Measurements from ENCODE around the gene KTN1.
A peak's percentile ranks its signal among the peaks of the same experiment; 100 is the strongest.

KTN1 gene

GRCh38 chr14:55710506-55711041, 130.6 kb downstream of the KTN1 start:
- no peaks in the 10 kb centered on the region for H3K27me3 Mint-ChIP-seq
- DNase-seq (ENCODE audit: low spot score in 2 of 2) (no peak), ATAC-seq (ENCODE audit: low read depth) (no peak)
- H3K4me3 Mint-ChIP-seq: no peak overlapping the region
- H3K27ac Mint-ChIP-seq: no peak overlapping the region
- H3K9me3 Mint-ChIP-seq: no peaks in the 10 kb centered on the region
- no peaks in the 10 kb centered on the region for H3K4me1 Mint-ChIP-seq
- no peaks in the 10 kb centered on the region for H3K36me3 Mint-ChIP-seq

GRCh38 chr14:55711175-55711811, 131.3 kb downstream of the KTN1 start:
- Mint-ChIP-seq H3K27me3 (no peaks in the 10 kb centered on the region), H3K36me3 (no peaks in the 10 kb centered on the region), H3K27ac (no peak overlapping the region), H3K9me3 (no peaks in the 10 kb centered on the region), H3K4me1 (no peaks in the 10 kb centered on the region), H3K4me3 (no peak overlapping the region)
- no peak for DNase-seq (ENCODE audit: low spot score in 2 of 2)
- ATAC-seq (ENCODE audit: low read depth): no peak

- Mint-ChIP-seq H3K27me3 (no peaks in the 10 kb centered on the region), H3K27ac (no peak overlapping the region), H3K4me3 (no peak overlapping the region), H3K36me3 (no peaks in the 10 kb centered on the region), H3K4me1 (no peaks in the 10 kb centered on the region), H3K9me3 (no peaks in the 10 kb centered on the region)
- ATAC-seq (ENCODE audit: low read depth) (no peak), DNase-seq (ENCODE audit: low spot score in 2 of 2) (no peak)
These were observed 132.5 kb downstream of the KTN1 start for GRCh38 chr14:55712491-55712890.

- DNase-seq (ENCODE audit: low spot score in 2 of 2): no peak
- peaks cover under 1% of the 10 kb centered on the region for H3K4me1 Mint-ChIP-seq
- H3K9me3 Mint-ChIP-seq: peaks cover 2% of the 10 kb centered on the region
- no peak overlapping the region for H3K4me3 Mint-ChIP-seq
- ATAC-seq (ENCODE audit: low read depth): no peak
- H3K36me3 Mint-ChIP-seq: no peaks in the 10 kb centered on the region
- H3K27ac Mint-ChIP-seq: no peak overlapping the region
- H3K27me3 Mint-ChIP-seq: no peaks in the 10 kb centered on the region
These were observed 133.5 kb downstream of the KTN1 start for GRCh38 chr14:55713486-55713885.

GRCh38 chr14:55715889-55716288, 135.9 kb downstream of the KTN1 start:
- Mint-ChIP-seq H3K36me3 (no peaks in the 10 kb centered on the region), H3K4me1 (peaks cover 2% of the 10 kb centered on the region), H3K9me3 (peaks cover 2% of the 10 kb centered on the region), H3K27ac (no peak overlapping the region), H3K4me3 (no peak overlapping the region), H3K27me3 (no peaks in the 10 kb centered on the region)
- DNase-seq (ENCODE audit: low spot score in 2 of 2) (no peak), ATAC-seq (ENCODE audit: low read depth) (no peak)

GRCh38 chr14:55717621-55718020, 137.6 kb downstream of the KTN1 start:
- peaks cover 2% of the 10 kb centered on the region for H3K4me1 Mint-ChIP-seq
- no peak overlapping the region for H3K4me3 Mint-ChIP-seq
- H3K27me3 Mint-ChIP-seq: no peaks in the 10 kb centered on the region
- no peak overlapping the region for H3K27ac Mint-ChIP-seq
- H3K9me3 Mint-ChIP-seq: peaks cover 2% of the 10 kb centered on the region
- DNase-seq (ENCODE audit: low spot score in 2 of 2) (no peak), ATAC-seq (ENCODE audit: low read depth) (no peak)
- no peaks in the 10 kb centered on the region for H3K36me3 Mint-ChIP-seq

- ATAC-seq (ENCODE audit: low read depth) (no peak), DNase-seq (ENCODE audit: low spot score in 2 of 2) (no peak)
- Mint-ChIP-seq H3K36me3 (no peaks in the 10 kb centered on the region), H3K27me3 (no peaks in the 10 kb centered on the region), H3K4me3 (no peak overlapping the region), H3K27ac (no peak overlapping the region), H3K4me1 (peaks cover 2% of the 10 kb centered on the region), H3K9me3 (peaks cover 2% of the 10 kb centered on the region)
These were observed 138.5 kb downstream of the KTN1 start for GRCh38 chr14:55718551-55718950.

GRCh38 chr14:55720796-55721195, 140.8 kb downstream of the KTN1 start:
- peaks cover 2% of the 10 kb centered on the region for H3K4me1 Mint-ChIP-seq
- no peak overlapping the region for H3K27ac Mint-ChIP-seq
- no peak for DNase-seq (ENCODE audit: low spot score in 2 of 2)
- H3K4me3 Mint-ChIP-seq: no peak overlapping the region
- ATAC-seq (ENCODE audit: low read depth): no peak
- H3K9me3 Mint-ChIP-seq: peaks cover 2% of the 10 kb centered on the region
- no peaks in the 10 kb centered on the region for H3K36me3 Mint-ChIP-seq
- no peaks in the 10 kb centered on the region for H3K27me3 Mint-ChIP-seq

- Mint-ChIP-seq H3K36me3 (no peaks in the 10 kb centered on the region), H3K9me3 (peaks cover 2% of the 10 kb centered on the region), H3K4me3 (no peak overlapping the region), H3K27ac (no peak overlapping the region), H3K4me1 (peaks cover 2% of the 10 kb centered on the region), H3K27me3 (no peaks in the 10 kb centered on the region)
- ATAC-seq (ENCODE audit: low read depth) (no peak), DNase-seq (ENCODE audit: low spot score in 2 of 2) (no peak)
These were observed 141.3 kb downstream of the KTN1 start for GRCh38 chr14:55721353-55721752.

GRCh38 chr14:55722054-55722453, 142.0 kb downstream of the KTN1 start:
- no peak overlapping the region for H3K27ac Mint-ChIP-seq
- H3K9me3 Mint-ChIP-seq: peaks cover 2% of the 10 kb centered on the region
- DNase-seq (ENCODE audit: low spot score in 2 of 2): no peak
- H3K36me3 Mint-ChIP-seq: no peaks in the 10 kb centered on the region
- H3K4me3 Mint-ChIP-seq: no peak overlapping the region
- peaks cover 2% of the 10 kb centered on the region for H3K4me1 Mint-ChIP-seq
- H3K27me3 Mint-ChIP-seq: no peaks in the 10 kb centered on the region
- ATAC-seq (ENCODE audit: low read depth): no peak

- H3K27ac Mint-ChIP-seq: no peak overlapping the region
- H3K27me3 Mint-ChIP-seq: peaks cover 2% of the 10 kb centered on the region
- H3K4me1 Mint-ChIP-seq: no peaks in the 10 kb centered on the region
- DNase-seq (ENCODE audit: low spot score in 2 of 2) (no peak), ATAC-seq (ENCODE audit: low read depth) (no peak)
- H3K9me3 Mint-ChIP-seq: no peaks in the 10 kb centered on the region
- no peaks in the 10 kb centered on the region for H3K36me3 Mint-ChIP-seq
- H3K4me3 Mint-ChIP-seq: no peak overlapping the region
These were observed 144.7 kb downstream of the KTN1 start for GRCh38 chr14:55724736-55725135.

- Mint-ChIP-seq H3K9me3 (no peaks in the 10 kb centered on the region), H3K4me3 (no peak overlapping the region), H3K4me1 (no peaks in the 10 kb centered on the region), H3K27me3 (peaks cover 2% of the 10 kb centered on the region), H3K27ac (no peak overlapping the region), H3K36me3 (no peaks in the 10 kb centered on the region)
- ATAC-seq (ENCODE audit: low read depth) (no peak), DNase-seq (ENCODE audit: low spot score in 2 of 2) (no peak)
These were observed 150.7 kb downstream of the KTN1 start for GRCh38 chr14:55730592-55731310.

GRCh38 chr14:55731311-55731872, 151.4 kb downstream of the KTN1 start:
- H3K4me1 Mint-ChIP-seq: no peaks in the 10 kb centered on the region
- ATAC-seq (ENCODE audit: low read depth): no peak
- peaks cover 2% of the 10 kb centered on the region for H3K27me3 Mint-ChIP-seq

GRCh38 chr14:55731881-55732498, 152.0 kb downstream of the KTN1 start:
- Mint-ChIP-seq H3K36me3 (no peaks in the 10 kb centered on the region), H3K27me3 (peaks cover 2% of the 10 kb centered on the region), H3K4me3 (no peak overlapping the region), H3K27ac (no peak overlapping the region), H3K9me3 (peaks cover 2% of the 10 kb centered on the region), H3K4me1 (no peaks in the 10 kb centered on the region)
- ATAC-seq (ENCODE audit: low read depth): no peak
- peak in 1 of 2 donors; percentile 8 for DNase-seq (ENCODE audit: low spot score in 2 of 2)

More at GRCh38 chr14:55731311-55731872, 151.4 kb downstream of the KTN1 start:
- Mint-ChIP-seq H3K9me3 (peaks cover 2% of the 10 kb centered on the region), H3K27ac (no peak overlapping the region), H3K36me3 (no peaks in the 10 kb centered on the region), H3K4me3 (no peak overlapping the region)
- DNase-seq (ENCODE audit: low spot score in 2 of 2): no peak
